Suprapubic skin (tissue), 4 donors: ENCODE measurements around the gene ITPR2.

Source experiments
- CTCF ChIP-seq, 2 donors: fragments of 200-600 bp in 1 of 2; fragments of 450-650 bp in 1 of 2; sonication (generic) in 1 of 2; IDR thresholded peaks; one replicate each; pipeline ENCODE4 v1.5.1; 2016 to 2019; ENCODE audit warnings: antibody characterized with exemption in 2 of 2, mild to moderate bottlenecking in 1 of 2, moderate library complexity in 1 of 2
- EP300 ChIP-seq: sonication (generic); formaldehyde crosslinking; IDR thresholded peaks from one replicate; pipeline ENCODE4 v1.6.1; 2017; ENCODE audit warnings: antibody characterized with exemption
- POLR2A ChIP-seq, 2 donors: fragments of 450-650 bp; IDR thresholded peaks; one replicate each; pipeline ENCODE4 v1.6.1; 2017; ENCODE audit warnings: antibody characterized with exemption in 2 of 2, mild to moderate bottlenecking in 2 of 2, moderate library complexity in 2 of 2
- POLR2AphosphoS5 ChIP-seq, 3 donors: sonication (generic); formaldehyde crosslinking; IDR thresholded peaks; one replicate each; pipeline ENCODE4 v1.6.1; 2017; ENCODE audit warnings: antibody characterized with exemption in 3 of 3

GRCh38 chr12:26846416-26846815 is 13.4 kb upstream of the ITPR2 start:
- TF ChIP-seq POLR2A (IDR thresholded peaks at IDR 0.05) (no peak), CTCF (IDR thresholded peaks at IDR 0.05) (no peak), POLR2AphosphoS5 (IDR thresholded peaks at IDR 0.05) (no peak), EP300 (no peak)
